Activated CD8-positive, alpha-beta memory T cell treated with anti-CD3 and anti-CD28 coated beads, Interleukin-2, amount 50 U/mL, for 1 hour (primary cell): ENCODE results near the gene RAB12.
"Not testable (repeated sequence)": the region's sequence is repeated elsewhere in the genome, so short reads cannot be mapped to it uniquely, and the experiment has no call there.

Experiments
- DNase-seq: peaks from one replicate; pipeline ENCODE4 v3.0.0-alpha.2; 2020; ENCODE audit errors: extremely low read depth

The RAB12 gene, protein sequence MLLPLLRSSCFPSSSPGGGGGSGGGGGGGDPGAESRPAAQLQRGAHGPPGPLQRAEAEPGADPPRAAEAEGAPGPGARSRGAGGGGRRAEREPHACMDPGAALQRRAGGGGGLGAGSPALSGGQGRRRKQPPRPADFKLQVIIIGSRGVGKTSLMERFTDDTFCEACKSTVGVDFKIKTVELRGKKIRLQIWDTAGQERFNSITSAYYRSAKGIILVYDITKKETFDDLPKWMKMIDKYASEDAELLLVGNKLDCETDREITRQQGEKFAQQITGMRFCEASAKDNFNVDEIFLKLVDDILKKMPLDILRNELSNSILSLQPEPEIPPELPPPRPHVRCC

DNA sequence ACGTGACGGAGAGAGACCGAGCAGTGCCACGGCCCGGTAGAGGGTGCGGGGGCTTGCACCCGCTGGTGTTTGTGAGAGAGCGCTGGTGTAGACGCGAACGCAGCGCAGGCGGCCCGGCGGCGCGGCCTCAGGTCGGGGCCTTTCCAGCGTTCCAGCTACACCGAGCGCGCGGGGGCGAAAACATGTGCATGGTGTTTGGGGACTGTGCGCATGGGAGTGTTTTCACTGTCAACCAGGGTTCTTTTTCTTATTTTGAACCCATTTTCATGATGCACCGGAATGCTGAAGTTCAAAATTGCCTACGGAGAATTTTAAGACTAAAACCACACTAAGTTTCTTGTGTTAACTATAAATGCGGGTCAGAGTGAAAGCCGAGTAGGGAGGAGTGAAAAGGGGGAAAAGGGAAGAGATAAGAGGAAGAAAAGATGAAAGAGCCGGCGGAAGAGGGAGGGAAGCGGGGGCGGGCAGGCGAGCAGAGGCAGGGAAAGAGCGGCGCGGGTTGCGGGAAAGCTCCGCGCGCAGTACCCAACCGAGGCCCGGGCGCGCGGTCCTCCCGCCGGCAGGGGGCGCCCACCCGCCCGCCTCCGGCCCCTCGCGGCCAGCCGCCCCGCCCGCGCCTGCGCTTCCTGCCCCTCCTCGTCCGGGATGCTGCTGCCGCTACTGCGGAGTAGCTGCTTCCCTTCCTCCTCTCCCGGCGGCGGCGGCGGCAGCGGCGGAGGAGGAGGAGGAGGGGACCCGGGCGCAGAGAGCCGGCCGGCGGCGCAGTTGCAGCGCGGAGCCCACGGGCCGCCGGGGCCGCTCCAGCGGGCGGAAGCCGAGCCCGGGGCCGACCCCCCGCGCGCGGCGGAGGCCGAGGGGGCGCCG is at the start of gene RAB12:
Gene RAB12 (plus strand): TSS at position 643 of the 864 bp plus-strand sequence. CDS start 3 bp downstream, at position 646.
- DNase-seq, result peak; percentile 60

DNA sequence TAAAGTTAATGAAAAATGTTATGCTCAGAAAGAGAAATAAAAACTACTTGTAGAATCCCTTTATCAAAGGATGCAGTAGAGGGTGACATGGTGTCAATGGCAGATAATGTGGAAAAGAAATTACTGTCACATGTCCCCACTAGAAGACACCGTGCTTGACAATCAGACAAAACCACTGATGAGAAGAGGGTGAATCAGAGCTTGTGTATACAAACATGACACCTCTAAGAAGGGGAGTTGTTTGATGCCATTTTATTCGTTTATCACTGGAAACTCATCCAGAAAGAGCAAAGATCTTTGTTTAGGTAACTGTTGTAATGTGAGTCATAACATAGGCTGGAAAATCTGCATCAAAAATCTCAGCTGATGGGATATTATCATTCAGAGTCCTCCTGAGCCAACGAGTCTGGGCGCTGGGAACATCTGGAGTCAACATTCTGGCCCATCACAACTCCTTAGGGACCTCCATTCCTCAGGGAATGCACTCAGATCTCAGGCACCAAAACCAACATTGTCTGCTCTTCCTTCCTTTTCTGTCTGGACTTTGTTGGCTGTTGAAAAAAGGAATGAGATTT is 49.5 kb upstream of the RAB12 start:
- no peak for DNase-seq

DNA sequence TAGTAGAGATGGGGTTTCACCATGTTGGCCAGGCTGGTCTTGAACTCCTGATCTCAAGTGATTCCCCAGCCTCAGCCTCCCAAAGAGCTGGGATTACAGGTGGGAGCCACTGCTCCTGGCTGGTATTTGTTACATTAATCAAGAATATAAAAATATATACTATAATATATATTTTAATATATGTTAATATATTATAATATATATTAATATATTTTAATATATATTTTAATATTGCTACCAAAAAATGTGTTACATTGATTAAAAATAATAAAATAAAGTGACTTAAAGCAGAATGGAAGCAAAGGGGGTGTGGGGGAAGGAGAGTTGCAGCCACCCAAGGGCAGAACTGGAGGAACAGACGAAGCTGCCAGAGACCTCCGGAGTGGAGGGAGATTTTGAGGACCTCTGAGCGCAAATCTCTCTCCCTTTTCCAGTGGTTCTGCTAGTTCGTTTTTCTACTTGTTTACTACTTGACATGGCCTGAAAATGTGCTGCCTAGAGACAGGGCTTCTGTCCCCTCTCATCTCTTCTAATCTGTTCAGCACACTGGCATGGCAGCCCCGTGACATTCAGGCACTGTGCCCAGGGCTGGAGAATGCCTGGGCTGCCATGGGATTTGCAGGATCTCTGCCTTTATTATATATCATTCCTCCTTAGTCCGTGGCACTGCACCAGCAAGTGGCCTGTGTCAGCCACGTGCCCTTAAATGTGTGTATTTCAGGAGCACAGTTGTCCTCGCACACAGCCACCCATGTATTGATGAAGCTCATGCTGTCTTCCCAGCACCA is 47.9 kb upstream of the RAB12 start:
- DNase-seq, result no peak

DNA sequence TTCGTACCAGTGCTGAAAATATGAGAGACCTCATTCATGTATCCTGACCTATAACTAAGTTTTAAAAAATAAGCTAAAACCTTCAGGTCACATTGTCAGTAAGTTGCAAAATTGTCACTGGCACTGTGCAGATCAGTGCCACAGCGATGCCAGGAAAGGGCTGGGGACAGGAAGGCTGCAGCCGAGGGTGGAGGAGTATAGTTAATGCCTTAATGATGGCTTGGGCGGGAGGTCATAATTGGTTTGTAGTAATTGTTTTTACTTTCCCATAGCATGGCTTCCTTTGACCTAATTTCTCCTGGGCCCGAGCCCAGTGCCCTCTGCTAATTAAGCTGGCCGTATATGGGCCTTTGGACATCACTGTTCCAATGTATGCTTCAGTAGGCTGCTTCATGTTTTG is 47.2 kb upstream of the RAB12 start:
- DNase-seq, result no peak

DNA sequence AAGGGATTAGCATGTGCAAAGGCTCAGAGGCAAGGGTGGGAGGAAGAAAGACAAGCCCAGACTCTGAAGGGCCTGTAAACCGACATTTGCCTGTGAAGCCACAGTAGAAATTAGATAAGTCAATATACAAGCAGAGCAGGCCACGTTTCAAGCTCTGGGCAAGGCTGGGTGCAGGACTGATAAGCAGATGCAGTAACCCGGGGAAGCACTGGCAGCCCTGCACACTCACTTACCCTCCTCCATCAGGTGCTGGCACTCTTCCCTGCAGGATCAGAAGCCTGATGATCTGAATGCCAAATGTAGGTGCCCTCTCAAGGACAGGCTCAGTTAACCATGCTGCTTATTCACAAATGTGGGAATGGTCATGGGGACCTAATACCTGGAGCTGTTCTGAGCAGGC is 46.3 kb upstream of the RAB12 start:
- DNase-seq, result no peak

DNA sequence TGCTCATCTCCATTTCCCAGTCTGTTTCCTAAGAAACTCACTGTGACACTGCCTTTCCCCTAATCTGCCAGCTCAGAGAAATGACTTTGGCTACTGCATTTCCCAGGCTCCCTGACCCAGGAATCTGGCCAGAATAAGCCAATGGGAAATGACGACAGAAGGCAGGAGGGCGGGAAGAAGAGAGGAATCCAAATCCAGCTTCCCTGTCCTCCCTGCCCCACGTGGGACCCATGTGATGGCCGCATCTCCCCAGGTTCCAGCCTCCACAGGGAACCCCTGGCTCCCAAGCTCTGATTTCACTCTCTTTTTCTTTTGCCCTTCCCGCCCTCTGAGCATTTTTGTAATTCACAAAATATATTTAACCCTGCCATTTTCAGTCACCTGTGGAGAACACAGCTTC is 37.8 kb upstream of the RAB12 start:
- DNase-seq, result no peak

DNA sequence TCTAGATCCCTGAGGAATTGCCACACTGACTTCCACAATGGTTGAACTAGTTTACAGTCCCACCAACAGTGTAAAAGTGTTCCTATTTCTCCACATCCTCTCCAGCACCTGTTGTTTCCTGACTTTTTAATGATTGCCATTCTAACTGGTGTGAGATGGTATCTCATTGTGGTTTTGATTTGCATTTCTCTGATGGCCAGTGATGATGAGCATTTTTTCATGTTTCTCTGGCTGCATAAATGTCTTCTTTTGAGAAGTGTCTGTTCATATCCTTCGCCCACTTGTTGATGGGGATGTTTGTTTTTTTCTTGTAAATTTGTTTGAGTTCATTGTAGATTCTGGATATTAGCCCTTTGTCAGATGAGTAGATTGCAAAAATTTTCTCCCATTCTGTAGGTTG is 35.5 kb upstream of the RAB12 start:
- not testable (repeated sequence) for DNase-seq

DNA sequence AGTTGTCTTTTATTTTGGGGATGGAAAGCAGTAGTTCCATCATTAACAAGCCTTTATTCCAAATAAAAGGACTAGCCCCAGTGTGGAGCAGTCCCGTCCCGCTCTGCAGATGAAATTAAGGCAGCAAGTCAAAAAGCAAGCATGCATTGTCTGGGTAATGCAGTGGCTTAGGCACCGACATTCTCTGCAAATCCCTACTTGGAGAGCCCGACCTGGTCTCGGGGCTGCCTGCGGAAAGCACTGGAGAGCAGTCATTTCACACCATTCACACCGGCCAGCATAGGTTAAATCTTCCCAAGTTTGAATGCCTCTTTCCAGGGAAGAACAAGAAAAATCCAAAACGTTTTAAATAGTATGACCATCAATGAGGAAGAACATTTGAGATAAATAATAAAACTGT is 24.4 kb upstream of the RAB12 start:
- no peak for DNase-seq

DNA sequence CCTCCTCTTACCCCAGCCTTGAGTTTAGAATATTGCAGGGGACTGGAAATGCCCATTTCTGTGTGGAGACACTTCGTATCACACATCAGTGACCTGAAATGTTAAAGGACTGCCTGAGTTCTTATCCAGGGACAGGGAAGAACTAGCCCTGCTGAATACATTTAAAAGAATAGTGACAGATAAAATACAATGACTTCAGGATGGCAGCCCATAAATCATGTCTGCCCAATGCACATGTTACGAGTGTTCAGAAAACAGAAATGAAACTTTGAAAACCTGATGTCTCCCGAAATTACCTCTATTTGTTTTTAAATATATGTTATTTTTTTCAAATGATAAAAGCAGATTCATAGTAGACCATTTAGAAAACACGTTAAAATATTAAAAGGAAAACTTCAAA is 22.3 kb upstream of the RAB12 start:
- no peak for DNase-seq

DNA sequence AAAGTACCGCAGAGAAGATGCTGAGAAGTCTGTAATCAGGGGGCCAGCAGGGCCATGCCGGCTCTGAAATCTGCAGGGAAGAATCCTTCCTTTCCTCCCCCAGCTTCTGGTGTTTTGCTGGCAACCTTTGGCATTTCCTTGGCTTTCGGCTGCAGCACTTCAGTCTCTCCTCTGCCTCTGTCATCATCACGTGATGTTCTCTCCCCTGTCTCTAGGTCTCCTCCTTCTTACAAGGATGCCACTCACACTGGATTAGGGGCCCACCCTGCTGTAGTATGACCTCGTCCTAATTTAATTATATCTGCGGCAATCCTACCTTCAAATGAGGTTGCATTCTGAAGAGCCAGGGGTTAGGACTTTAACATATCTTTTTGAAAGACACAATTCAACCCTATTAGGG is 13.8 kb upstream of the RAB12 start:
- DNase-seq, result no peak

DNA sequence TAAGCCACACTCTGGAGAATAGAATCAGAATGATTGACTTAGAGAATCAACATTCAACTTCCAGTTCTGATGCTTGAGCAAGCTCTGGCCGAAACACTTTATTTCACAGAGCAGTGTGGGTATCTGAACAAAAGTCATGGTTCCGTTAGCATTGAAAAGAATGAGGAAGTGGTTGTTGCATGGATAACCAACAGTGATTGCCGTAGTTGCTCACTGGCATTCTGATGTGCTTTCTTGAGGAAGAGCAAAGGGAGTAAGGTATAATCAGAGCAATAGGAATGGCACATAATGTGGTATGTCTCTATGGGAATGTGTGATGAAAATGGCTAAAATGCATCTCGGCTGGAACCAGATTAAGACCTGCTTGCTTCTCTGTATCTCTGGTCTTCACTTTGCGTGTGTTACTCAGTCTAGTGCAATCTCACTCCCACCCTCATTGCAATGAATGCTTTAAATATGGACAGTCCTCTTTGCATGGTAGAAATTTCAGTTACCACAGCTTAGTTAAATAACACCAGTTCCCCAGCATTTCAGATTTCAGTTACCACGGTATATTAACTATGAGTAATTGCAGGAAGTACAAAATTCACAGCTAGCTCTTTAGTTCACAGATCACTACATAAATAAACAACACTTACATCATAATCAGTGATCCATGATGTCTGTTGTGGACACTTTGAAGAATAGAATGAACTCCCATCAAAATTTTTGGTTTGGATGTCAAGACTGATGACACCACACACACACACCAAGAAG is 7.8 kb upstream of the RAB12 start:
- no peak for DNase-seq

DNA sequence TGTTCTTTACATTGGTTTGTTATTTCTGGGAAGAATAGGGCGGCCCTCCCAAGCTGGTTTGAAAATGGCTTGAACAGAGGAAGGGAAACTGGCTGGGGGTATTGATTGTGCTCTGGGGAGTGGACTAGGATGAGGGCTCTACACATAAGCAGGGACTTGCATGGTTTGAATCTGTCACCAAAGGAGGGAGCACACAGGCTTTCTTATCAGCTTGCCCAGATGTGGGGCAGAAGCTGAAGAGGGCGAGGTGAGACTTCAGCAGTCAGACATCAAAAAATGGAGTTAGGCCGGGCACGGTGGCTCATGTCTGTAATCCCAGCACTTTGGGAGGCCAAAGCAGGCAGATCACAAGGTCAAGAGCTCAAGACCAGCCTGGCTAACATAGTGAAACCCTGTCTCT is 7.2 kb upstream of the RAB12 start:
- DNase-seq, result no peak

DNA sequence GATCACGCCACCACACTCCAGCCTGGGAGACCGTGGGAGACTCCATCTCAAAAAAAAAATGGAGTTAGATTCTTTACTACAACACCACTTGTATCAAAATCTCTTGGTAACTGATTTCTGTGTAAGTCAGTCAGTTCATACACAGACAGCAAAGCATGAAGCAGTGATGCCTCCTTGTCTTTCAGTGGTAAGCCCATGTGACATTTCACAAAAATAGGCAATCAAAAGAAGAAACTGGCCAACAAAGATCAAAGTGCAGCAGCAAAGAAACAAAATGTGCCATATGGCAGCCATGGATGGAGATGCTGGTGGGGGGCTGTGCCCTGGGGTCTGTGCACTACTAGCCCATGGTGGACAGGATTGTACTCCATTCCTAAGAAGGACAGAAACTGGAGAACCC is 6.7 kb upstream of the RAB12 start:
- no peak for DNase-seq

DNA sequence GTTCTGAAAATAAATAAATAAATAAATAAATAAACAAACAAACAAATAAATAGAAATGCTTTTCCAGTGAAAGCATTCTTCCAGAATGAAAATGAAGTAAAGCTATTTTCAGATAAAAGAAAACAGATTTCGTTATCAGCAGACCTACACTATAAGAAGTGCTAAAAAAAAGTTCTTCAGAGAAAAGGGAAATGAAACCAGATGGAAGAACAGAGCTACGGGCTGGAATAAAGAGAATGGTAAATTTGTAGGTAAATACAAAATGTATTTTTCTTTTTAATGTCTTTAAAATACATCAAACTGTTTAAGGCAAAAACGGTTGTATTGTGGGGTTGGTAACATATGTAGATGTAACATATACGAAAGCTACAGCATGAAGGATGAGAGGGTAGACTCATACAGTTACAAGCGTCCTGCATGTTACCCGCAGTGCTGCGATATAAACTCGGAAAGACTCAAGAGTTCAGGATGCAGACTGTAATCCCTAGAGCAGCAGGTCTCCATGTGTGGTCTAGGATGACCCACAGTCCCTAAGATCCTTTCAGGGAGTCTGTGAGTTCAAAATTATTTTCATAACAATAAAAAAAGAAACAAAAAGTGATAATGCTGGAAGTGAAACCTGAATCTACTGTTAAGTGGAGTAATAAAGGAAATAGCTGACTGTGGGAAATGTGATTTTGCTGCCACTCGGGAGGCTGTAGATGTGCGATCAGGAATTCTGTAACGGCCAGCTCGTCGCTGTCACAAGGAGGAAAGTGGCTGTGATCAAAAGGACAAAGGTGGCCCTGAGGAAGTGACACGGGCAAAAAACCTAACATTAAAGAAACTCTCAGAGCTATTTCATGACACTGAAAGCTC is 5.3 kb upstream of the RAB12 start:
- DNase-seq, result no peak

DNA sequence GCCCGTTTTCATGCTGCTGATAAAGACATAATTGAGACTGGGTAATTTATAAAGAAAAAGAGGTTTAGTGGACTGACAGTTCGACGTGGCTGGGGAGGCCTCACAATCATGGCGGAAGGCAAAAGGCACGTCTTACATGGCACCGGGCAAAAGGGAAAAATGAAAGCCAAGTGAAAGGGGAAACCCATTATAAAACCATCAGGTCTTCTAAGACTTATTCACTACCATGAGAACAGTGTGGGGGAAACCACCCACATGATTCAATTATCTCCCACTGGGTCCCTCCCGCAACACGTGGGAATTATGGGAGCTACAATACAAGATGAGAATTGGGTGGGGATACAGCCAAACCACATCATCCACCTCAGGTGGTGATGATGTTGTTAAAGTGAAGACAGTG is 3.3 kb upstream of the RAB12 start:
- DNase-seq, result no peak

DNA sequence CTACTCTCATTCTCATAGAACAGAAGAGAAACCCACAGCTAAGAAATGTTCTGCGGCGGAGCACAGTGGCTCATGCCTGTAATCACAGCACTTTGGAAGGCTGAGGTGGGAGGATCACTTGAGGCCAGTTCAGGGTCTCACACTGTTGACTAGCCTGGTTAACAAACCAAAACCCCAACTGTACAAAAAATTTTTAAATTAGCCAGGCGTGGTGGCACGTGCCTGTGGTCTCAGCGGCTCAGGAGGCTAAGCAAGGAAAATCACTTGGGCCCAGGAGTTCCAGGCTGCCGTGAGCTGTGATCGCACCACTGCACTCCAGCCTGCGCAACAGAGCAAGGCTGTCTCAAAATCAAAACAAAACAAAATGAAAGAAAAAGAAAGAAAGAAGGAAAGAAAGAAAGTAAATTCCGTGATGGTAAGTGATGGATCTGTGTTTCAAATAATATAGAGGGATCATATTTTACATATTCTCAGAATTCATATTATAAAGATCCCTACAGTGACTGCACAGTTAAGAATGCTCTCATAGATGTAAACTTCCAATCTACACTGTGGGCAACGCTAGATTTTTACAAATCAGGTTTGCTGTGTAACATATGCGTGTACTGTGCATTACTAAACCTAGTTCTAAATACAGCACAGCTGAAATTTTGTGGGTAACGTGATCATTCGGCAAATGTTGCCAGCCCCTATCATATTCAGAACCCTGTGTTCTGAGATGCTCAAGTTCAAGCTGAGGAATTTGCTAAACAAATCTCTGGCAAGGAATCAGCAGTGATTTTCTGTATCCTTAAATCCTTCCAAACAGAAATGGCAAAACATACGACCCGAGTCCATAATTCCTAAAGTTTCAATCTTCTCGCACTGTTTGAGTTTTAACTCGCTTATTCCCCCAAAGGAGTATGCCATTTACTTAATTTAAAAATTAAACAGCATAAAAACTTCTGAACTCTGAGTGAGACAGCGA is 1.2 kb upstream of the RAB12 start:
- DNase-seq, result no peak

DNA sequence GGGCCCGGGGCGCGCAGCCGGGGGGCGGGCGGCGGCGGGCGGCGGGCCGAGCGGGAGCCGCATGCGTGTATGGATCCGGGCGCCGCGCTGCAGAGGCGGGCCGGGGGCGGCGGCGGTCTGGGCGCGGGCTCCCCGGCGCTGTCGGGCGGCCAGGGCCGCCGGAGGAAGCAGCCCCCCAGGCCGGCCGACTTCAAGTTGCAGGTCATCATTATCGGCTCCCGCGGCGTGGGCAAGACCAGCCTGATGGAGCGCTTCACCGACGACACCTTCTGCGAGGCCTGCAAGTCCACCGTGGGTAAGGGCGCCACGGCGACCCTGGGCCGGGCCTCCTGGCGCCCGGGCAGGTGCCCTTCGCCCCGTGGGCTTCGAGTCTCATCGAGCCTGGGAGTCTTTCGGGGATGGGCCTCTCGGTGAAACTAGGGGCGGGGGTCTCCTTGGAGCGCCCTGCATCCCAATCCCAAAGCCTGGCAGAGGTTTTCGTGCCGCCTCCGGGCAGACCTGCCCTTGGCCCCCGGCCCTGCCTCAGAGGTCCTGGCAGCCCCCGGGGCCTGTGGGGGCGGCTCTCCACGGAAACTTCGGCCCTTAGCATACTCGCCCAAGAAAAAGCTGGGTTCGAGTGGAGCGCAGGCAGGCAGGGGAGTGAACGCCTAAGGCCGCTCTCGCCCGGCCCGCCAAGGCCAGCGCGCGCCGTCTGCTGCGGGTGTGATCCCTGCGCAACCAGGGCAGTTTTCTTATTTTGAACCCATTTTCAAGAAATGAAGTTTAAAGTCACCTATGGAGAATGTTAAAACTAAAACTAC is 622 bp downstream of the RAB12 start:
- DNase-seq, result no peak

DNA sequence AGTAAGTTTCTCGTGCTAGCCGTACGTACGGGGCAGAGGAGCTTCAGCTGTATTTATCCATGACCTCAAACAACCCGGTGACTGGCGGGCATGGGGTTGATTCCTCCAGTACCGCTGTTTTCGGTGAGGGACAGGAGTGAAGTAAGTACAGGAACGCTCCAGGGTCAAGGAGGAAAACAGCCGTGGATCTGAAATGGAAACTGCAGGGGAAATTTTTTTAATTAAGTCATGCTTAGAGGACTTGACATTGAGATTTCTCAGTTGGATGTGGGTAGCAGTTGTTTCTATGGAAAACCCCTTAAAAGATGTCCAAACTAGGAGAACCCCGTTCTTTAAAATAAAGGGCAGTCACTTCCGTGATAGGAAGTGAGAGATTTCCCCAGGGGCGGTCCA is 1.2 kb downstream of the RAB12 start:
- no peak for DNase-seq
